CD14-positive monocyte (primary cell): ENCODE data around the gene C12orf42. TPM values are rescaled to one million over a fixed set of nuclear protein-coding genes. Genes with fewer than 3 reads are reported as not detected.

Experiments used
- DNase-seq, 3 donors: peaks; one replicate each; pipeline ENCODE4 v3.0.0-alpha.2; 2011 to 2022
- H2AFZ ChIP-seq: 2 replicates; pipeline ENCODE4 v1.6.0; 2012; ENCODE audit warnings: mild to moderate bottlenecking, low read depth, low read length, inconsistent platforms; ENCODE audit not compliant: insufficient read depth, poor library complexity, severe bottlenecking
- H3K27ac ChIP-seq, 2 donors: 1 replicate in 1 of 2; 2 replicates in 1 of 2; pipeline ENCODE4 v1.5.1; 2012 to 2013; ENCODE audit warnings: low read length in 2 of 2, control low read depth in 1 of 2, inconsistent platforms in 1 of 2, low read depth in 1 of 2, mild to moderate bottlenecking in 1 of 2
- H3K27me3 ChIP-seq, 2 donors: one replicate each; pipeline versions ENCODE4 v1.6.0 to v1.6.1; 2011 to 2013; ENCODE audit warnings: low read length in 2 of 2; ENCODE audit not compliant: control insufficient read depth in 2 of 2, insufficient read depth in 2 of 2
- H3K36me3 ChIP-seq, 2 donors: replicated peaks in 1 of 2; 1 replicate in 1 of 2; 2 replicates in 1 of 2; pipeline versions ENCODE4 v1.5.1 to v1.6.1; 2012 to 2013; ENCODE audit warnings: low read length in 2 of 2, control low read depth in 1 of 2, inconsistent platforms in 1 of 2, mild to moderate bottlenecking in 1 of 2; ENCODE audit not compliant: insufficient read depth in 2 of 2, control insufficient read depth in 1 of 2
- H3K4me1 ChIP-seq, 2 donors: 1 replicate in 1 of 2; 2 replicates in 1 of 2; pipeline versions ENCODE4 v1.5.1 to v1.6.1; 2012 to 2013; ENCODE audit warnings: low read length in 2 of 2, control low read depth in 1 of 2, inconsistent platforms in 1 of 2, mild to moderate bottlenecking in 1 of 2, moderate library complexity in 1 of 2; ENCODE audit not compliant: insufficient read depth in 2 of 2, control insufficient read depth in 1 of 2
- H3K4me2 ChIP-seq: replicated peaks from 2 replicates; pipeline ENCODE3; 2012; ENCODE audit warnings: low read length, moderate library complexity, mild to moderate bottlenecking; ENCODE audit not compliant: poor library complexity, severe bottlenecking; ENCODE audit errors: extremely low read depth
- H3K4me3 ChIP-seq, 3 experiments: fragments of 200-600 bp in 1 of 3; sonication (generic) in 1 of 3; replicated peaks in 1 of 3; 1 replicate in 2 of 3; 2 replicates in 1 of 3; pipeline ENCODE4 v1.5.1; 2011 to 2013; ENCODE audit warnings: low read length in 3 of 3, mild to moderate bottlenecking in 3 of 3, control low read depth in 2 of 3, low read depth in 2 of 3, inconsistent platforms in 1 of 3, moderate library complexity in 1 of 3
- H3K79me2 ChIP-seq: 2 replicates; pipeline ENCODE4 v1.6.0; 2012; ENCODE audit warnings: mild to moderate bottlenecking, control low read depth, inconsistent platforms, low read length, moderate library complexity; ENCODE audit not compliant: insufficient read depth
- H3K9ac ChIP-seq: 2 replicates; pipeline ENCODE4 v1.6.0; 2017; ENCODE audit warnings: low read length, mild to moderate bottlenecking; ENCODE audit not compliant: insufficient read depth, poor library complexity, severe bottlenecking
- H3K9me3 ChIP-seq, 2 donors: replicated peaks in 1 of 2; 1 replicate in 1 of 2; 2 replicates in 1 of 2; pipeline versions ENCODE4 v1.5.1 to v1.6.1; 2012 to 2013; ENCODE audit warnings: low read length in 2 of 2, control low read depth in 1 of 2; ENCODE audit not compliant: control insufficient read depth in 1 of 2, insufficient read depth in 1 of 2
- H4K20me1 ChIP-seq: 2 replicates; pipeline ENCODE4 v1.6.0; 2012; ENCODE audit warnings: mild to moderate bottlenecking, low read length, control low read depth, moderate library complexity; ENCODE audit not compliant: insufficient read depth
- H3K27ac Mint-ChIP-seq, 7 donors: one replicate each; pipeline ENCODE4 v1.8.0; 2020; ENCODE audit warnings: mild to moderate bottlenecking in 7 of 7, mixed read lengths in 7 of 7, moderate library complexity in 6 of 7, inconsistent platforms in 2 of 7
- H3K27me3 Mint-ChIP-seq, 3 donors: one replicate each; pipeline ENCODE4 v1.8.0; 2021 to 2022; ENCODE audit warnings: low read depth in 3 of 3, mild to moderate bottlenecking in 3 of 3, mixed read lengths in 3 of 3, moderate library complexity in 3 of 3, inconsistent platforms in 1 of 3
- H3K36me3 Mint-ChIP-seq, 2 donors: one replicate each; pipeline ENCODE4 v1.8.0; 2020; ENCODE audit warnings: mixed read lengths in 2 of 2, inconsistent platforms in 1 of 2, mild to moderate bottlenecking in 1 of 2
- H3K4me1 Mint-ChIP-seq: one replicate; pipeline ENCODE4 v1.8.0; 2020; ENCODE audit warnings: mild to moderate bottlenecking, mixed read lengths
- H3K4me3 Mint-ChIP-seq, 2 donors: one replicate each; pipeline ENCODE4 v1.8.0; 2020; ENCODE audit warnings: mild to moderate bottlenecking in 2 of 2, mixed read lengths in 2 of 2, moderate library complexity in 1 of 2
- H3K9me3 Mint-ChIP-seq, 7 donors: one replicate each; pipeline ENCODE4 v1.8.0; 2020 to 2022; ENCODE audit warnings: mixed read lengths in 7 of 7, mild to moderate bottlenecking in 6 of 7, moderate library complexity in 6 of 7, inconsistent platforms in 2 of 7
- WGBS: methylation state at CpG from one replicate; pipeline ENCODE4 v1.1.5; 2013; ENCODE audit warnings: missing lambda C conversion rate; ENCODE audit not compliant: insufficient coverage; 5-methylcytosine and 5-hydroxymethylcytosine counted together
- intact Hi-C, 2 donors: fragments of 100-400 bp; cut with micrococcal nuclease; formaldehyde crosslinking; loops; one replicate each; pipeline versions ENCODE4 v1.15.0 to v1.15.1; 2023
- polyA plus RNA-seq, 3 donors: library from polyadenylated mRNA; depleted of rRNA in 1 of 3; unstranded in 2 of 3; stranded (reverse) in 1 of 3; fragments of 300-500 nt in 2 of 3; fragments of >200 nt in 1 of 3; fragmentation: Illumina TruSeq in 2 of 3; gene quantifications; 1 replicate in 2 of 3; 2 replicates in 1 of 3; pipeline ENCODE4 v1.2.3, GENCODE V29; 2012 to 2021
- TF ChIP-seq, protein P1 (sequence below): fragments of 200-600 bp; IDR thresholded peaks from one replicate; pipeline ENCODE4 v1.8.0; 2022; ENCODE audit warnings: antibody characterized with exemption, mild to moderate bottlenecking

C12orf42 gene
- polyA plus RNA-seq, 3 donors: not detected

DNA sequence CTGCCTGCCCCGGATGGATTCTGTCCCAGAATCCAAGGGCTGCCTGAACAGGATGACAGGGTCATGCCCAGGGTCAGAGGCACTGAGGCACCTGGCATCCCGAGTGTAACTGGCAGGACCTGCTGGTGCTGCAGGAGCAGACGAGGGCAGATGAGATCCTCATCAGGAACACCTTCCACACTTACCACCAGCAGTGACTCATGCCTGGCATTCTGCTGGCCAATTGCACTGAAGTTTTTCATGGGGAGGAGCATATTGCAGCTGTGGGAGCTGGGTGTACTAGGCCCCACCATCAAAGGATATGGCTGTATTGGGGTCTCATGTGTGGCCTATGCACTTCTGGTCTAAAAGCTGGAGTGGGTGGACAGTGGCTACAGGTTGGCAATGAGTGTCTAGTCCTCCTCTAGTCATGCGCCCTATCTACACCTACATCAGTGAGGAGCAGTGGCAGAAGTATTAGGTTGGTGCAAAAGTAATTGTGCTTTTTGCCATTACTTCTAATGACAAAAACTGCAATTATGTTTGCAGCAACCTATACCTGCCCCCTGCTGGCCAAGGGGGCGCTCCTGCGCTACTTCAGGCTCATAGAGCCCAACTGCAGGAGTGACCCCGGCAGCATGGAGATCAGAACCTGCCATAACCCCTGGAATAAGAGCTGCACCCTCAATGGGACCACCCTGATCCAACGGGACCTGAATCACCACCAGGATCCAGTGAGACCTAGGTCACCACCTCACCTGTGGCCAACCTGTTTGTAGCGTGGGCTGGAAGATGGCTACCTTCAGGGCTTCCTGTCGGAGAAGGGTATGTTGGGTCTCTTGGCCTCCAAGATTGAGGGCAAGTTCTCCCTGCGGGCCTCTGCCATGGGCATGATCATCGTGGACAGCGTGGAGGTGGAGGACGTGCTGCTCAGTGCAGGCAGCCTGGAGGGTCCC lies 8.0 kb upstream of the C12orf42 start:
- intact Hi-C loops: no loop called here
- Mint-ChIP-seq H3K27ac (no peak overlapping the region), H3K27me3 (peaks cover 2 to 4% (median 3%) of the 10 kb centered on the region in 3 donors), H3K9me3 (no peaks in the 10 kb centered on the region), H3K4me3 (no peak overlapping the region), H3K4me1 (no peaks in the 10 kb centered on the region), H3K36me3 (no peaks in the 10 kb centered on the region)
- no peak overlapping the region for H3K4me3 ChIP-seq
- no peak overlapping the region for H2AFZ ChIP-seq
- no peak overlapping the region for H3K9ac ChIP-seq
- no peaks in the 10 kb centered on the region for H3K27me3 ChIP-seq
- H3K4me1 ChIP-seq: no peaks in the 10 kb centered on the region
- no peaks in the 10 kb centered on the region for H3K79me2 ChIP-seq
- peak in 1 of 3 donors; percentile 12 for DNase-seq
- H3K36me3 ChIP-seq: no peaks in the 10 kb centered on the region
- no peak overlapping the region for H3K27ac ChIP-seq
- WGBS: 84% methylated on average over 10 of the region's 14 CpGs
- no peaks in the 10 kb centered on the region for H4K20me1 ChIP-seq
- no peaks in the 10 kb centered on the region for H3K9me3 ChIP-seq
- no peak overlapping the region for H3K4me2 ChIP-seq
- TF ChIP-seq, protein P1, sequence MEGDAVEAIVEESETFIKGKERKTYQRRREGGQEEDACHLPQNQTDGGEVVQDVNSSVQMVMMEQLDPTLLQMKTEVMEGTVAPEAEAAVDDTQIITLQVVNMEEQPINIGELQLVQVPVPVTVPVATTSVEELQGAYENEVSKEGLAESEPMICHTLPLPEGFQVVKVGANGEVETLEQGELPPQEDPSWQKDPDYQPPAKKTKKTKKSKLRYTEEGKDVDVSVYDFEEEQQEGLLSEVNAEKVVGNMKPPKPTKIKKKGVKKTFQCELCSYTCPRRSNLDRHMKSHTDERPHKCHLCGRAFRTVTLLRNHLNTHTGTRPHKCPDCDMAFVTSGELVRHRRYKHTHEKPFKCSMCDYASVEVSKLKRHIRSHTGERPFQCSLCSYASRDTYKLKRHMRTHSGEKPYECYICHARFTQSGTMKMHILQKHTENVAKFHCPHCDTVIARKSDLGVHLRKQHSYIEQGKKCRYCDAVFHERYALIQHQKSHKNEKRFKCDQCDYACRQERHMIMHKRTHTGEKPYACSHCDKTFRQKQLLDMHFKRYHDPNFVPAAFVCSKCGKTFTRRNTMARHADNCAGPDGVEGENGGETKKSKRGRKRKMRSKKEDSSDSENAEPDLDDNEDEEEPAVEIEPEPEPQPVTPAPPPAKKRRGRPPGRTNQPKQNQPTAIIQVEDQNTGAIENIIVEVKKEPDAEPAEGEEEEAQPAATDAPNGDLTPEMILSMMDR: peak; percentile 47

GRCh38 chr12:103501447-103501846 lies 5.7 kb upstream of the C12orf42 start:
- Histone ChIP-seq H3K9me3 (no peaks in the 10 kb centered on the region), H3K4me1 (no peaks in the 10 kb centered on the region), H3K4me2 (no peak overlapping the region), H3K36me3 (no peaks in the 10 kb centered on the region), H3K27me3 (peaks cover 10 to 12% of the 10 kb centered on the region in 2 donors), H3K27ac (no peak overlapping the region), H3K9ac (no peak overlapping the region), H2AFZ (no peak overlapping the region), H3K79me2 (no peaks in the 10 kb centered on the region), H3K4me3 (no peak overlapping the region), H4K20me1 (no peaks in the 10 kb centered on the region)
- TF ChIP-seq, protein P1: no peak
- DNase-seq: no peak
- intact Hi-C loops: no loop called here
- peaks cover 11 to 17% (median 14%) of the 10 kb centered on the region in 3 donors for H3K27me3 Mint-ChIP-seq
- H3K9me3 Mint-ChIP-seq: peaks cover 0 to 6% (median 0%) of the 10 kb centered on the region in 7 donors
- no peak overlapping the region for H3K4me3 Mint-ChIP-seq
- no peak overlapping the region for H3K27ac Mint-ChIP-seq
- H3K4me1 Mint-ChIP-seq: no peaks in the 10 kb centered on the region
- H3K36me3 Mint-ChIP-seq: no peaks in the 10 kb centered on the region
- WGBS: no CpG with 5 or more reads among the region's 5 CpGs
